Activated CD4-positive, alpha-beta T cell treated with anti-CD3 and anti-CD28 coated beads, Interleukin-2, Interleukin-6, amounts not matched to agents 100 ng/mL and 50 ng/mL, durations not matched to agents 16 hours and 8 hours (primary cell): ENCODE results near the gene HCFC1.

Experiments
- DNase-seq: peaks from one replicate; pipeline ENCODE4 v3.0.0-alpha.2; 2020

Gene HCFC1

DNA sequence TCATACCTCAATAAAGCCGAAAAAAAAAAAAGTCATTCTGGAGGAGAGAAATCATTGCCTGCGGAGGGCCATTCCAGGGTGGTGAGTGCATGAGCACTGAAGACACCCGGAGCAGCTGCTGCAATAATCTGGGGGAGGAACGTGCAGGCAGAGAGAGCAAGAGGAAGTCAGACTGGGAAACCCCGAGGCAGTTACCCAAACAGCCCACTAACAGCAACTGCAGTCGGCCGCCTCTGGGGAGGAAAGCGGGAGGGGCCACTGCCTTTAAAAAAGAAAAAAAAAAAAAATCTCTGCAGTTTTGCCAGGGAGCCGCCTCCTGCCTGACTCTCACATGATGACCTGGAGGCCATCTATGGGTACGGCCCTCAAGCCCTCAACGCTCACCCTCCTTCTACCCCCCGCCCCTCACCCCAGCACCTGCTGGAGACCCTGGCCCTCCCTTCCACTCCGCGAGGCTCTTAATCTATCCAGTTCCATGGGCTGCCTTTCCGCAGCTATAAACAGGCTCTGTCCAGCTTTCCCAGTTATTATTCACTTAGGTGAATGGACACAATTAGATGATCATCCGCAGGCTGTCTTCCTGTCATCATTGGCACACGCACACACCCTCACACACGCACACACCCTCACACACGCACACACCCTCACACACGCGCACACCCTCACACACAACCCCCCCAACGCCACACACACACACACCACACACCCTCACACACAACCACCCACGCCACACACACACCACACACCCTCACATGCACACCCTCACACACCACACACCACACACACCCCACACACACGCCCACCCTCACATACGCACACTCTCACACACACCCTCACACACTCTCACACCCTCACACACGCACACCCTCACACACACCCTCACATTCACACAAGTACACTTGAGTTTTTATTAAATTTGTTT lies 70.5 kb downstream of the HCFC1 start:
- DNase-seq = peak; percentile 72

- DNase-seq = no peak
Measured at GRCh38 chrX:153897899-153898298, 73.7 kb downstream of the HCFC1 start.
